ENCODE data around the gene TUBB4A. TPM values are rescaled to one million over a fixed set of nuclear protein-coding genes. Genes with fewer than 3 reads are reported as not detected.
A peak's percentile ranks its signal among the peaks of the same experiment; 100 is the strongest.

Gene TUBB4A
- total and polyA plus RNA-seq, 8 donors = 1.1 to 5.5 (median 2.7) TPM

DNA sequence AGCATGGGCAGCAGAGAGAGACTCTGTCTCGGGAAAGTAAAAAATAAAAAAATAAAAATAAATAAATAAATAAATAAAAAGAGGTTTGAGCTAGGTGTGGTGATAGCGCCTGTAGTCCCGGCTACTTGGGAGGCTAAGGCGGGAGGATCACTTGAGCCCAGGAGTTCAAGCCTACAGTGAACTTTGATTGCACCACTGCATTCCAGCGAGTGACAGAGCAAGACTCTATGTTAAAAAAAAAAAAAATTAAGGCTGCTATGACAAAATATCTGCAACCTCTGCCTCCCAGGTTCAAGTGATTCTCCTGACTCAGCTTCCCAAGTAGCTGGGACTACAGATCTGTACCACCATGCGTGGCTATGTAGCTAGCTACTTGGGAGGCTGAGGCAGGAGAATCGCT is 17.3 kb downstream of the TUBB4A start:
- Histone ChIP-seq H3K27me3 (no peaks in the 10 kb centered on the region), H3K9me3 (no peaks in the 10 kb centered on the region), H3K36me3 (no peaks in the 10 kb centered on the region), H3K4me1 (no peaks in the 10 kb centered on the region), H3K27ac (no peak overlapping the region), H3K4me3 (no peak overlapping the region)
- FAIRE-seq (no peak), ATAC-seq (no peak), DNase-seq (no peak)
- intact Hi-C loops (cut with DNase I) = no loop called here
- TF ChIP-seq, protein P1, sequence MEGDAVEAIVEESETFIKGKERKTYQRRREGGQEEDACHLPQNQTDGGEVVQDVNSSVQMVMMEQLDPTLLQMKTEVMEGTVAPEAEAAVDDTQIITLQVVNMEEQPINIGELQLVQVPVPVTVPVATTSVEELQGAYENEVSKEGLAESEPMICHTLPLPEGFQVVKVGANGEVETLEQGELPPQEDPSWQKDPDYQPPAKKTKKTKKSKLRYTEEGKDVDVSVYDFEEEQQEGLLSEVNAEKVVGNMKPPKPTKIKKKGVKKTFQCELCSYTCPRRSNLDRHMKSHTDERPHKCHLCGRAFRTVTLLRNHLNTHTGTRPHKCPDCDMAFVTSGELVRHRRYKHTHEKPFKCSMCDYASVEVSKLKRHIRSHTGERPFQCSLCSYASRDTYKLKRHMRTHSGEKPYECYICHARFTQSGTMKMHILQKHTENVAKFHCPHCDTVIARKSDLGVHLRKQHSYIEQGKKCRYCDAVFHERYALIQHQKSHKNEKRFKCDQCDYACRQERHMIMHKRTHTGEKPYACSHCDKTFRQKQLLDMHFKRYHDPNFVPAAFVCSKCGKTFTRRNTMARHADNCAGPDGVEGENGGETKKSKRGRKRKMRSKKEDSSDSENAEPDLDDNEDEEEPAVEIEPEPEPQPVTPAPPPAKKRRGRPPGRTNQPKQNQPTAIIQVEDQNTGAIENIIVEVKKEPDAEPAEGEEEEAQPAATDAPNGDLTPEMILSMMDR (IDR thresholded peaks at IDR 0.05) = no peak
- 89 to 90% methylated on average over 7 of the region's 7 CpGs for WGBS, 2 donors

DNA sequence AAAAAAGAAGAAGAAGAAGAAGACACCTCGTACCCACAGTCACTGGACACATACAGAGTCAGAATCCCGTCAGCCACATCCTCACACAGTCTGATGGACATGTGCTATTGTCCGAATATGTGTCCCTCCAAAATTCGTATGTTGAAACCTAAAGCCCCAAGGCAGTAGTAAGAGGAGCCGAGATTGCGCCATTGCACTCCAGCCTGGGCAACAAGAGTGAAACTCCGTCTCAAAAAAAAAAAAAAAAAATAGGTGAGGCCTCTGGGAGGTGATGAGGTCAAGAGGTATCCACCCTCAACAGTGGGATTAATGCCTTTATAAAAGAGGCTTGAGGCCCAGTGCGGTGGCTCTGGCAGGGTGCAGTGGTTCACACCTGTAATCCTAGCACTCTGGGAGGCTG is 17.9 kb downstream of the TUBB4A start:
- no peaks in the 10 kb centered on the region for H3K9me3 ChIP-seq
- TF ChIP-seq, protein P1 (IDR thresholded peaks at IDR 0.05) = no peak
- FAIRE-seq = no peak
- intact Hi-C loops (cut with DNase I) = no loop called here
- H3K4me3 ChIP-seq = no peak overlapping the region
- DNase-seq = no peak
- no peaks in the 10 kb centered on the region for H3K4me1 ChIP-seq
- H3K27me3 ChIP-seq = no peaks in the 10 kb centered on the region
- no peaks in the 10 kb centered on the region for H3K36me3 ChIP-seq
- ATAC-seq = no peak
- WGBS, 2 donors = 81 to 85% methylated on average over 8 of the region's 8 CpGs
- H3K27ac ChIP-seq = no peak overlapping the region

DNA sequence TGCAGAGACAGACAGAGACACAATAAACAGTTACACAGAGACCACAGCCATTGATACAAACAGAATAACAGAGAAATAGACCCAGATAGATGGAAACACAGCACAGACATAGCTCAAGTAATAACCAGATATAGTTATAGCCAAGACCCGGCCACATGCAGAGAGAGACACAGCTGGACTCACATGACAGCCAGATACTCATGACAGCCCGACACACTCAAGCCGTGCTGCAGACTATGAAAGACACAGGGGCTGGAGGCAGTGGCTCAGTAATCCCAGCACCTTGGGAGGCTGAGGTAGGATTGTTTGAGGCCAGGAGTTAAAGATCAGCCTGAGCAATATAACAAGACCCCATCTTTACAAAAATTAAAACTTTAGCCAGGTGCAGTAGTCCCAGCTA is 18.9 kb downstream of the TUBB4A start:
- no peaks in the 10 kb centered on the region for H3K36me3 ChIP-seq
- H3K9me3 ChIP-seq = no peaks in the 10 kb centered on the region
- no peak overlapping the region for H3K27ac ChIP-seq
- 39 to 46% methylated on average over 3 of the region's 3 CpGs for WGBS, 2 donors
- ATAC-seq = no peak
- H3K4me1 ChIP-seq = no peaks in the 10 kb centered on the region
- intact Hi-C loops (cut with DNase I) = no loop called here
- TF ChIP-seq, protein P1 (IDR thresholded peaks at IDR 0.05) = no peak
- DNase-seq = no peak
- no peak overlapping the region for H3K4me3 ChIP-seq
- FAIRE-seq = no peak
- H3K27me3 ChIP-seq = no peaks in the 10 kb centered on the region

DNA sequence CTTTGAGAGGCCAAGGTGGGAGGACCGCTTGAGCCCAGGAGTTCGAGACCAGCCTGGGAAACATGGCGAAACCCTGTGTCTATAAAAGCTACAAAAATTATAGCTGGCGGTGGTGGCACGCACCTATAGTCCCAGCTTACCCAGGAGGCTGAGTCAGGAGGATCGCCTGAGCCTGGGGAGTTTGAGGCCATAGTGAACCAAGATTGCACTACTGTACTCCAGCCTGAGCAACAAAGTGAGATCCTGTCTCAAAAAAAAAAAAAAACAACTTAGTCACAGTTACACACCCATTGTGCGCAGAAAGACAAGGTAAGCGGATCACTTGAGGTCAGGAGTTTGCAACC is 19.8 kb downstream of the TUBB4A start:
- DNase-seq (no peak), ATAC-seq (no peak), FAIRE-seq (no peak)
- Histone ChIP-seq H3K27me3 (no peaks in the 10 kb centered on the region), H3K4me1 (no peaks in the 10 kb centered on the region), H3K9me3 (no peaks in the 10 kb centered on the region), H3K4me3 (no peak overlapping the region), H3K36me3 (no peaks in the 10 kb centered on the region), H3K27ac (no peak overlapping the region)
- 92 to 95% methylated on average over 8 of the region's 8 CpGs for WGBS, 2 donors
- intact Hi-C loops (cut with DNase I) = no loop called here
- TF ChIP-seq, protein P1 (IDR thresholded peaks at IDR 0.05) = no peak

DNA sequence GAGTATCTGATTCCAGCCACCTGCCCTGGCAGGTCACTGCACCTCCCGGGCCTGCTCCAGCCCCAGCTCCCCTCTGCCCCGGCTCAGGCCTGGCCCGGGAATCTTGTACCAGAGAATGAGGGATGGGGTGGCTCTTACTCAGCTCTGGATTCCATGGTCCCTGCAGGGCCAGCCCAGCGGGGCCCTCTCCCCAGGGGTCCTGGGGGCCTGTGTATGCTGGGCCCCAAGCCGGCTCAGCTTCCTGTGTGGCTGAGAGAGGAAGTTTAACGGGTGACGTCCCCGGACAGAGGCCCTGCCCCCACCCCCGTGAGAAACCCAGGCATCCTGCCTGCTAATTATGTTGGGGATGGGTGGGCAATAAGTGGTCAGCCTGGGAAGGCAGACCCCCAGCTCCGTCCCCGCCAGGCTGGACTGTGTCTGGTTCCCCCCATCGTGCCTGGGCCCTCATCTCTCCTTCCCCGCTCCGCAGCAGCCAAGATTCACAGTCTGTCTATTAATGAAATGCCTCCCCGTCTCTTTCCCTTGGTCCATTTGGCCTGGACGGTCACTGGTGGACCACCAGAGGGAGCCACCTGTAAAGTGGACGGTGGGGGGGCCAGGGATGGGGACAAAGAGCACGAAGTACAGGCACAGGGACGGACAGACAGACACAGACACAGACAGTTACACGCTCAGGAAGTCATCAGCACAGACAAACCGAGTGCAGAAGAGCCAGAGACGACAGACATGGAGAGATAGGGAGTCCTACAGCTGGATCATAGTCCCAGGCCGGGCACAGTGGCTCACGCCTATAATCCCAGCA is 20.4 kb downstream of the TUBB4A start, which contains the start of gene DENND1C:
Gene DENND1C, minus strand, starts transcription at position 247 of the 802 bp plus-strand sequence. Its CDS starts 92 bp downstream, at position 155.
- WGBS, 2 donors = 35 to 41% methylated on average over 24 of the region's 24 CpGs
- intact Hi-C loops (cut with DNase I) = no loop called here
- ATAC-seq (peak in 3 of 4 donors; percentile 65 to 88 (median 71)), FAIRE-seq (no peak), DNase-seq (no peak)
- H3K9me3 ChIP-seq = no peaks in the 10 kb centered on the region
- H3K27ac ChIP-seq = no peak within 1 kb of the TSS
- H3K4me3 ChIP-seq = peak within 1 kb of the TSS in 1 of 4 donors; percentile 18
- peaks cover 0 to 2% (median 0%) of the 10 kb centered on the region in 3 donors for H3K4me1 ChIP-seq
- H3K36me3 ChIP-seq = no peaks in the 10 kb centered on the region
- TF ChIP-seq, protein P1 (IDR thresholded peaks at IDR 0.05) = peak in 2 of 4 donors; percentile 20 to 27
- no peaks in the 10 kb centered on the region for H3K27me3 ChIP-seq

All from pancreas (tissue), 10 donors.